Measurements from ENCODE around the gene FAM162A. TPM values are rescaled to one million over a fixed set of nuclear protein-coding genes. Genes with fewer than 3 reads are reported as not detected.

The FAM162A gene
- total and polyA plus RNA-seq, 2 donors (not counting 3 experiments of a cell fraction or from before 2014, with no cell fraction given) = 12.6 to 23.4 TPM

GRCh38 chr3:122396511-122396910, 12.5 kb downstream of the FAM162A start:
- Histone ChIP-seq H4K20me1 (replicated peaks; ENCODE audit: control insufficient read depth, extremely low read depth, insufficient read depth, low read length) (no peaks in the 10 kb centered on the region), H3K4me2 (ENCODE audit: insufficient read depth, low read length) (no peak overlapping the region), H3K27me3 (ENCODE audit: control insufficient read depth in 2 of 2, insufficient read depth in 2 of 2, low read length in 2 of 2) (no peaks in the 10 kb centered on the region), H3K9me1 (replicated peaks; ENCODE audit: control insufficient read depth, extremely low read depth, insufficient read depth, low read length) (no peaks in the 10 kb centered on the region), H3K27ac (ENCODE audit: insufficient read depth, low read depth, low read length) (no peak overlapping the region), H3K4me1 (ENCODE audit: control insufficient read depth, extremely low read depth, insufficient read depth, low read length) (peaks cover 4% of the 10 kb centered on the region), H2AFZ (ENCODE audit: low read depth, low read length) (no peak overlapping the region), H3K36me3 (ENCODE audit: control insufficient read depth in 2 of 2, extremely low read depth in 1 of 2, insufficient read depth in 2 of 2, low read length in 2 of 2) (no peaks in the 10 kb centered on the region), H3K9me3 (replicated peaks; ENCODE audit: control insufficient read depth, insufficient read depth, low read length) (no peaks in the 10 kb centered on the region), H3K4me3 (replicated peaks in 1 of 3; ENCODE audit: insufficient read depth in 1 of 3, low read depth in 1 of 3, low read length in 3 of 3) (no peak overlapping the region), H3K9ac (replicated peaks; ENCODE audit: extremely low read depth, insufficient read depth, low read length) (no peak overlapping the region), H3K79me2 (ENCODE audit: control insufficient read depth, insufficient read depth, low read length) (no peaks in the 10 kb centered on the region)
- dilution Hi-C loops (cut with MboI; ENCODE audit: extremely low pct_ligation_motif_present, low sequenced_read_pairs) = no loop called here
- DNase-seq (ENCODE audit: low read depth, low spot score) (no peak), FAIRE-seq (no peak)
- no TSS peak for BruUV-seq (replicated peaks)
- TF ChIP-seq GATA2 (IDR thresholded peaks at IDR 0.05; ENCODE audit: insufficient read depth, insufficient read length, low read depth, low read length) (no peak), POLR2AphosphoS5 (IDR thresholded peaks at IDR 0.05; ENCODE audit: insufficient read depth, low read depth, low read length) (no peak), CTCF (IDR thresholded peaks at IDR 0.05; ENCODE audit: extremely low read depth in 1 of 2, insufficient read depth in 1 of 2, low read depth in 1 of 2, low read length in 2 of 2) (no peak)
- CTCF ChIA-PET = no interaction called here
- POLR2A ChIA-PET = no interaction called here
- intact Hi-C loops (cut with micrococcal nuclease) = loop anchor here (10.0 kb wide), 1 partner anchor 858 kb away; no protein-coding TSS in a partner anchor

GRCh38 chr3:122397201-122397600, 13.2 kb downstream of the FAM162A start:
- H3K4me3 ChIP-seq (replicated peaks in 1 of 3; ENCODE audit: insufficient read depth in 1 of 3, low read depth in 1 of 3, low read length in 3 of 3) = no peak overlapping the region
- no peaks in the 10 kb centered on the region for H4K20me1 ChIP-seq (replicated peaks; ENCODE audit: control insufficient read depth, extremely low read depth, insufficient read depth, low read length)
- H3K9me3 ChIP-seq (replicated peaks; ENCODE audit: control insufficient read depth, insufficient read depth, low read length) = no peaks in the 10 kb centered on the region
- H3K4me2 ChIP-seq (ENCODE audit: insufficient read depth, low read length) = no peak overlapping the region
- no peak overlapping the region for H3K27ac ChIP-seq (ENCODE audit: insufficient read depth, low read depth, low read length)
- DNase-seq (ENCODE audit: low read depth, low spot score) (no peak), FAIRE-seq (no peak)
- intact Hi-C loops (cut with micrococcal nuclease) = loop anchor here (10.0 kb wide), 1 partner anchor 858 kb away; no protein-coding TSS in a partner anchor
- H3K9me1 ChIP-seq (replicated peaks; ENCODE audit: control insufficient read depth, extremely low read depth, insufficient read depth, low read length) = no peaks in the 10 kb centered on the region
- H3K79me2 ChIP-seq (ENCODE audit: control insufficient read depth, insufficient read depth, low read length) = no peaks in the 10 kb centered on the region
- no peaks in the 10 kb centered on the region for H3K27me3 ChIP-seq (ENCODE audit: control insufficient read depth in 2 of 2, insufficient read depth in 2 of 2, low read length in 2 of 2)
- CTCF ChIA-PET = interaction anchor here (1.4 kb wide), 1 partner anchor 282 kb away, joined by 3 read pairs; no protein-coding TSS in a partner anchor
- H3K4me1 ChIP-seq (ENCODE audit: control insufficient read depth, extremely low read depth, insufficient read depth, low read length) = peaks cover 4% of the 10 kb centered on the region
- H2AFZ ChIP-seq (ENCODE audit: low read depth, low read length) = no peak overlapping the region
- dilution Hi-C loops (cut with MboI; ENCODE audit: extremely low pct_ligation_motif_present, low sequenced_read_pairs) = no loop called here
- POLR2A ChIA-PET = no interaction called here
- BruUV-seq (replicated peaks) = no TSS peak
- H3K36me3 ChIP-seq (ENCODE audit: control insufficient read depth in 2 of 2, extremely low read depth in 1 of 2, insufficient read depth in 2 of 2, low read length in 2 of 2) = no peaks in the 10 kb centered on the region
- H3K9ac ChIP-seq (replicated peaks; ENCODE audit: extremely low read depth, insufficient read depth, low read length) = no peak overlapping the region
- no peak for TF ChIP-seq FOS (IDR thresholded peaks at IDR 0.05; ENCODE audit: borderline replicate concordance, insufficient read depth, low read length)
- no peak for TF ChIP-seq MAX (IDR thresholded peaks at IDR 0.05; ENCODE audit: insufficient read depth, insufficient read length)
- no peak for TF ChIP-seq JUN (IDR thresholded peaks at IDR 0.05; ENCODE audit: borderline replicate concordance, insufficient read depth, insufficient read length, low read depth)
- no peak for TF ChIP-seq EZH2 (IDR thresholded peaks at IDR 0.05; ENCODE audit: borderline replicate concordance, low read depth, low read length, severe bottlenecking)
- TF ChIP-seq CTCF (IDR thresholded peaks at IDR 0.05; ENCODE audit: extremely low read depth in 1 of 2, insufficient read depth in 1 of 2, low read depth in 1 of 2, low read length in 2 of 2) = no peak
- TF ChIP-seq MYC (IDR thresholded peaks at IDR 0.05; ENCODE audit: low read depth, low read length) = no peak
- TF ChIP-seq GATA2 (IDR thresholded peaks at IDR 0.05; ENCODE audit: insufficient read depth, insufficient read length, low read depth, low read length) = no peak
- no peak for TF ChIP-seq POLR2AphosphoS5 (IDR thresholded peaks at IDR 0.05; ENCODE audit: insufficient read depth, low read depth, low read length)
- no peak for TF ChIP-seq POLR2A (IDR thresholded peaks at IDR 0.05; ENCODE audit: low read depth, low read length)

Measured in endothelial cell of umbilical vein (primary cell).